PC-3 (cell line): ENCODE data around the gene NPHP3. TPM values are rescaled to one million over a fixed set of nuclear protein-coding genes. Genes with fewer than 3 reads are reported as not detected.
"Not testable (repeated sequence)": the region's sequence is repeated elsewhere in the genome, so short reads cannot be mapped to it uniquely, and the experiment has no call there.

ENCODE experiments used
- ATAC-seq: fragments of 200-7000 bp; cut with Tn5 transposase; 2 replicates; pipeline ENCODE4 v1.9.1; 2020; ENCODE audit warnings: mild to moderate bottlenecking, moderate library complexity
- BruUV-seq: library from RNA; stranded (reverse); fragments of 400-500 nt; replicated peaks from 2 replicates; lab custom pipeline; 2021; lab: Mats Ljungman, UMichigan
- CTCF ChIA-PET: fragments of 300-600 bp; sonication (Branson Sonifier 250); formaldehyde crosslinking; loops from one replicate; lab custom pipeline; 2022; ENCODE audit warnings: antibody characterized with exemption; lab: Charles Lee
- POLR2A ChIA-PET: fragments of 300-600 bp; sonication (Branson Sonifier 250); formaldehyde crosslinking; loops from one replicate; lab custom pipeline; 2022; ENCODE audit warnings: antibody characterized with exemption; ENCODE audit not compliant: unreplicated experiment; lab: Charles Lee
- DNase-seq: peaks from one replicate; pipeline ENCODE4 v3.0.0-alpha.2; 2015
- H2AFZ ChIP-seq: fragments of 300-600 bp; sonication (generic); 2 replicates; pipeline ENCODE4 v1.6.0; 2016; ENCODE audit warnings: antibody characterized with exemption, low read length
- H3F3A ChIP-seq: fragments of 300-600 bp; sonication (generic); one replicate; pipeline ENCODE4 v1.6.0; 2017; ENCODE audit warnings: antibody characterized with exemption, low read length, control low read depth, mild to moderate bottlenecking; ENCODE audit not compliant: unreplicated experiment
- H3K27ac ChIP-seq: fragments of 300-600 bp; sonication (generic); 2 replicates; pipeline ENCODE4 v1.5.1; 2016; ENCODE audit warnings: mild to moderate bottlenecking, low read length
- H3K27me3 ChIP-seq: fragments of 300-600 bp; sonication (generic); 2 replicates; pipeline ENCODE4 v1.6.1; 2016; ENCODE audit warnings: low read length, mixed read lengths
- H3K36me3 ChIP-seq: fragments of 300-600 bp; sonication (generic); 2 replicates; pipeline ENCODE4 v1.6.1; 2016; ENCODE audit warnings: low read depth, mixed run types, low read length, mixed read lengths
- H3K4me1 ChIP-seq: fragments of 300-600 bp; sonication (generic); 2 replicates; pipeline ENCODE4 v1.5.1; 2016; ENCODE audit warnings: low read length; ENCODE audit not compliant: insufficient read depth
- H3K4me2 ChIP-seq: fragments of 300-600 bp; sonication (generic); 2 replicates; pipeline ENCODE4 v1.6.0; 2016; ENCODE audit warnings: low read length
- H3K4me3 ChIP-seq: fragments of 300-600 bp; sonication (generic); 2 replicates; pipeline ENCODE4 v1.5.1; 2016; ENCODE audit warnings: mild to moderate bottlenecking, low read length, mixed read lengths
- H3K79me2 ChIP-seq: fragments of 300-600 bp; sonication (generic); 2 replicates; pipeline ENCODE4 v1.6.1; 2017; ENCODE audit warnings: low read length, mixed read lengths
- H3K9ac ChIP-seq: fragments of 300-600 bp; sonication (generic); 2 replicates; pipeline ENCODE4 v1.6.0; 2016; ENCODE audit warnings: mild to moderate bottlenecking, low read length
- H3K9me2 ChIP-seq: fragments of 300-600 bp; sonication (generic); replicated peaks from 2 replicates; pipeline ENCODE4 v1.6.1; 2016; ENCODE audit warnings: mixed run types, low read length, mixed read lengths
- H3K9me3 ChIP-seq: fragments of 300-600 bp; sonication (generic); 2 replicates; pipeline ENCODE4 v1.6.1; 2016; ENCODE audit warnings: low read length, mixed read lengths
- H4K20me1 ChIP-seq: fragments of 300-600 bp; sonication (generic); 2 replicates; pipeline ENCODE4 v1.6.1; 2016; ENCODE audit warnings: low read length, mixed read lengths
- EZH2 ChIP-seq: fragments of 300-600 bp; sonication (generic); IDR thresholded peaks from one replicate; pipeline ENCODE4 v1.6.1; 2017; ENCODE audit warnings: antibody characterized with exemption, mild to moderate bottlenecking, low read length; ENCODE audit not compliant: unreplicated experiment
- EZH2phosphoT487 ChIP-seq: fragments of 300-600 bp; sonication (generic); IDR thresholded peaks from 2 replicates; pipeline ENCODE4 v1.6.1; 2018; ENCODE audit warnings: mild to moderate bottlenecking, antibody characterized with exemption, low read length, borderline replicate concordance
- intact Hi-C: fragments of 100-400 bp; cut with micrococcal nuclease; formaldehyde crosslinking; loops from 2 replicates; pipeline ENCODE4 v1.9.0; 2023
- total RNA-seq: library from RNA; depleted of rRNA; stranded (reverse); fragments of >200 nt; gene quantifications from 2 replicates; pipeline ENCODE4 v1.2.3, GENCODE V29; 2014
- TF ChIP-seq, protein P1 (sequence below): fragments of 300-600 bp; sonication (generic); conservative IDR thresholded peaks from 2 replicates; pipeline ENCODE4 v1.5.1; 2017; ENCODE audit warnings: antibody characterized with exemption, low read depth, mild to moderate bottlenecking, low read length

NPHP3 gene
- total RNA-seq, 1 experiment from 2014 or later: 6.2 TPM

DNA sequence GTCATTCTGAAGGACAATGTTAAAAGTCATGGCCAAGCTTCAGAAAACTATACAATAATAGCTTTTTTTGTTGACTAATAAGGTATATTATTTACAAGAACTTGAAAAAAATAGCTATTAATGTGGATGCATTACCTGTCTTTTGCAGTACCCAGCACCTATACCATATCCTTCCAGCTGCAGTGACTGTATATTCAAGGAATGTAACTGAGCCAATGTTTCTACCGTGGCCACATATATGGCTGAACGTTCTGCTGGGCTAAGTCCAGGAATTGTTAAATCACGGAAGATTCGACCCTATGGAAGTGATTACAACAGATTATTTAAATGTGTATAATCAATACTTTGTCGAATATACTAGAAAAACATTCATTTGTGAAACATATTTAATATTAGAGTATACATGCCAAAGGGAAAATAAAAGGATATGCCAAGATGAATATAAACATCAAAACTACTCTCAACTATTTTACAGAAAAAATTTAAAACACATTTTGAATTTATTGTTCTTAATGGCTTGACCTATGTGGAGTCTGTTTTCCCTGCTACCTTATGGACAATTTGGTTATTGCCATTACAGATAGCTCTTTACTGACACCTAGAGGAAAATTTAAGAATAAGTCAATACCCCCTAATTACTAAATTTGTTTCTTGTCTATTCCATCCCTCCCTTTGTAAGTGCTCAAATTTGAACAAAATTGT lies 80.2 kb downstream of the NPHP3 start:
- Histone ChIP-seq H3K9me2 (no peaks in the 10 kb centered on the region), H3K9ac (no peak overlapping the region), H3K4me2 (no peak overlapping the region), H2AFZ (no peak overlapping the region), H3K4me3 (no peak overlapping the region), H3K79me2 (no peaks in the 10 kb centered on the region), H3K36me3 (no peaks in the 10 kb centered on the region), H3K4me1 (peaks cover 21% of the 10 kb centered on the region), H4K20me1 (no peaks in the 10 kb centered on the region), H3K9me3 (no peaks in the 10 kb centered on the region), H3F3A (no peaks in the 10 kb centered on the region), H3K27ac (no peak overlapping the region), H3K27me3 (no peaks in the 10 kb centered on the region)
- intact Hi-C loops: loop anchor here (1.0 to 5.0 kb wide), 2 partner anchors 106 to 290 kb away; no protein-coding TSS in a partner anchor
- no TSS peak for BruUV-seq
- DNase-seq (peak; percentile 66), ATAC-seq (peak; percentile 68)
- ChIA-PET CTCF (interaction anchor here (1.5 kb wide), 1 partner anchor 106 kb away, joined by 10 read pairs; no protein-coding TSS in a partner anchor), POLR2A (no interaction called here)
- TF ChIP-seq, protein P1, sequence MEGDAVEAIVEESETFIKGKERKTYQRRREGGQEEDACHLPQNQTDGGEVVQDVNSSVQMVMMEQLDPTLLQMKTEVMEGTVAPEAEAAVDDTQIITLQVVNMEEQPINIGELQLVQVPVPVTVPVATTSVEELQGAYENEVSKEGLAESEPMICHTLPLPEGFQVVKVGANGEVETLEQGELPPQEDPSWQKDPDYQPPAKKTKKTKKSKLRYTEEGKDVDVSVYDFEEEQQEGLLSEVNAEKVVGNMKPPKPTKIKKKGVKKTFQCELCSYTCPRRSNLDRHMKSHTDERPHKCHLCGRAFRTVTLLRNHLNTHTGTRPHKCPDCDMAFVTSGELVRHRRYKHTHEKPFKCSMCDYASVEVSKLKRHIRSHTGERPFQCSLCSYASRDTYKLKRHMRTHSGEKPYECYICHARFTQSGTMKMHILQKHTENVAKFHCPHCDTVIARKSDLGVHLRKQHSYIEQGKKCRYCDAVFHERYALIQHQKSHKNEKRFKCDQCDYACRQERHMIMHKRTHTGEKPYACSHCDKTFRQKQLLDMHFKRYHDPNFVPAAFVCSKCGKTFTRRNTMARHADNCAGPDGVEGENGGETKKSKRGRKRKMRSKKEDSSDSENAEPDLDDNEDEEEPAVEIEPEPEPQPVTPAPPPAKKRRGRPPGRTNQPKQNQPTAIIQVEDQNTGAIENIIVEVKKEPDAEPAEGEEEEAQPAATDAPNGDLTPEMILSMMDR: peak; percentile 66
- TF ChIP-seq EZH2 (no peak), EZH2phosphoT487 (no peak)

DNA sequence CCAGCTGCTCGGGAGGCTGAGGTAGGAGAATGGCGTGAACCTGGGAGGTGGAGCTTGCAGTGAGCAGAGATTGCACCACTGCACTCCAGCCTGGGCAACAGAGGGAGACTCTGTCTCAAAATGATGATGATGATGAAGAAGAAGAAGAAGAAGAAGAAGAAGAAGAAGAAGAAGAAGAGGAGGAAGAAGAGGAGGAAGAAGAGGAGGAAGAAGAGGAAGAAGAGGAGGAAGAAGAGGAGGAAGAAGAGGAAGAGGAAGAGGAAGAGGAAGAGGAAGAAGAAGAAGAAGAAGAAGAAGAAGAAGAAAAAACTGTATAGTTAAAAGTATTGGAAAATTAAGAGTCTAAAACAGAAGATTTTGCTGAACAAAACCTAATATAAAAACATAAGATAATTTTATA lies 80.8 kb downstream of the NPHP3 start:
- intact Hi-C loops: loop anchor here (5.0 kb wide), 1 partner anchor 289 kb away; no protein-coding TSS in a partner anchor
- peaks cover 21% of the 10 kb centered on the region for H3K4me1 ChIP-seq

DNA sequence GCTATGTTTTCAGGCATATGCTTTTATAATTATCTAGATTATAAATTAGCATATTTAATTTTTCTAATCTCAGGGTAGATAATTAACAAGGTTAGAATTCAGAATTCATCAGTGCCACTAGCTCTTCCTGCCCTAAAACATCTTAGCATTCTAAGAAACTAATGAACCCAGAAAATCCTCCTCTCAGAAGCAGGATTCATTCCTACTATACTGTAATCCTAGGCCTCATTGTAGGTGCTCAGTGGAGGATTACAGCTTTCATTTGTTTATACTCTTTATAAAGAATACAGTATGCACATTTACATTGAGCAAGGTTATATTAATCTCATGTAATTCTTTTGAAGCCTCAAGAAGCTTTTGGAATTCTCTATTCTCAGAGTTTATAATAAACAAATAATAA lies 83.5 kb downstream of the NPHP3 start:
- intact Hi-C loops: no loop called here
- Histone ChIP-seq H4K20me1 (no peaks in the 10 kb centered on the region), H3K27ac (no peak overlapping the region), H3K9me3 (no peaks in the 10 kb centered on the region), H3F3A (no peaks in the 10 kb centered on the region), H3K4me3 (no peak overlapping the region), H3K4me2 (no peak overlapping the region), H3K9ac (no peak overlapping the region), H3K27me3 (no peaks in the 10 kb centered on the region), H3K9me2 (no peaks in the 10 kb centered on the region), H3K79me2 (no peaks in the 10 kb centered on the region), H3K36me3 (no peaks in the 10 kb centered on the region), H2AFZ (no peak overlapping the region), H3K4me1 (peaks cover 13% of the 10 kb centered on the region)
- DNase-seq (no peak), ATAC-seq (no peak)
- no TSS peak for BruUV-seq
- TF ChIP-seq, protein P1: no peak
- TF ChIP-seq EZH2 (no peak), EZH2phosphoT487 (no peak)
- ChIA-PET POLR2A (no interaction called here), CTCF (interaction anchor here (0.6 kb wide), 3 partner anchors 193 to 744 kb away, joined by 3 to 4 read pairs (median 3); no protein-coding TSS in a partner anchor)

More for the DNA sequence above, 80.8 kb downstream of the NPHP3 start:
- H3K79me2 ChIP-seq, H2AFZ ChIP-seq, H3K9ac ChIP-seq, H3K4me3 ChIP-seq, ATAC-seq, H3K4me2 ChIP-seq, POLR2A ChIA-PET, H3K27ac ChIP-seq, H3K9me2 ChIP-seq, H4K20me1 ChIP-seq, H3K36me3 ChIP-seq, H3F3A ChIP-seq, H3K9me3 ChIP-seq, BruUV-seq, H3K27me3 ChIP-seq, DNase-seq: not testable (repeated sequence)
- CTCF ChIA-PET: interaction anchor here (1.5 kb wide), 1 partner anchor 106 kb away, joined by 10 read pairs; no protein-coding TSS in a partner anchor
